B cell (primary cell): Measurements from ENCODE around the gene COMMD1. TPM values are rescaled to one million over a fixed set of nuclear protein-coding genes. Genes with fewer than 3 reads are reported as not detected.

ENCODE experiments used
- ATAC-seq: fragments of 200-7000 bp; cut with Tn5 transposase; one replicate; pipeline ENCODE4 v1.10.0; 2021; ENCODE audit warnings: low read depth, mild to moderate bottlenecking, moderate number of reproducible peaks, moderate library complexity
- CTCF ChIA-PET: fragments of 350-600 bp; sonication (Branson Sonifier 250); formaldehyde crosslinking; loops from one replicate; lab custom pipeline; 2021; ENCODE audit warnings: antibody characterized with exemption, inconsistent platforms; lab: Charles Lee
- POLR2A ChIA-PET: fragments of 350-600 bp; sonication (Branson Sonifier 250); formaldehyde crosslinking; loops from one replicate; lab custom pipeline; 2021; ENCODE audit warnings: antibody characterized with exemption; lab: Charles Lee
- DNase-seq: peaks from one replicate; pipeline ENCODE4 v3.0.0; 2013
- H2AFZ ChIP-seq: 2 replicates; pipeline ENCODE4 v1.6.1; 2012; ENCODE audit warnings: mild to moderate bottlenecking, low read depth, low read length; ENCODE audit not compliant: insufficient read depth, poor library complexity, severe bottlenecking
- H3K27ac ChIP-seq, 2 donors: 1 replicate in 1 of 2; 2 replicates in 1 of 2; pipeline ENCODE4 v1.5.1; 2012 to 2013; ENCODE audit warnings: low read length in 2 of 2, mild to moderate bottlenecking in 2 of 2, moderate library complexity in 1 of 2
- H3K27me3 ChIP-seq, 4 experiments: fragments of 200-600 bp in 1 of 4; sonication (generic) in 1 of 4; replicated peaks in 1 of 4; 1 replicate in 2 of 4; 2 replicates in 2 of 4; pipeline versions ENCODE4 v1.6.1 to v1.7.0; 2013 to 2016; ENCODE audit warnings: low read length in 3 of 4, mild to moderate bottlenecking in 2 of 4, mixed read lengths in 1 of 4, moderate library complexity in 1 of 4; ENCODE audit not compliant: insufficient read depth in 4 of 4, control insufficient read depth in 3 of 4; ENCODE audit errors: control extremely low read depth in 1 of 4
- H3K36me3 ChIP-seq, 2 experiments: replicated peaks in 1 of 2; 1 replicate in 1 of 2; 2 replicates in 1 of 2; pipeline versions ENCODE4 v1.6.1 to v1.7.1; 2013; ENCODE audit warnings: low read length in 1 of 2; ENCODE audit not compliant: insufficient read depth in 2 of 2, control insufficient read depth in 1 of 2; ENCODE audit errors: control extremely low read depth in 1 of 2, extremely low read depth in 1 of 2
- H3K4me1 ChIP-seq, 2 donors: fragments of 200-600 bp in 1 of 2; sonication (generic) in 1 of 2; 1 replicate in 1 of 2; 2 replicates in 1 of 2; pipeline versions ENCODE4 v1.5.1 to v1.6.1; 2013 to 2017; ENCODE audit warnings: low read length in 2 of 2; ENCODE audit not compliant: control insufficient read depth in 2 of 2, insufficient read depth in 2 of 2
- H3K4me2 ChIP-seq: replicated peaks from 2 replicates; pipeline ENCODE3; 2012; ENCODE audit warnings: mild to moderate bottlenecking, low read depth, low read length; ENCODE audit not compliant: poor library complexity, severe bottlenecking
- H3K4me3 ChIP-seq, 5 experiments: fragments of 200-600 bp in 1 of 5; sonication (generic) in 1 of 5; 1 replicate in 3 of 5; 2 replicates in 2 of 5; pipeline versions ENCODE4 v1.5.1 to v1.7.0; 2011 to 2016; ENCODE audit warnings: low read length in 4 of 5, mild to moderate bottlenecking in 4 of 5, low read depth in 2 of 5, control low read depth in 1 of 5, moderate library complexity in 1 of 5; ENCODE audit not compliant: insufficient read depth in 1 of 5; ENCODE audit errors: control extremely low read depth in 1 of 5, extremely low read depth in 1 of 5
- H3K79me2 ChIP-seq: fragments of 200-600 bp; sonication (generic); one replicate; pipeline ENCODE4 v1.6.0; 2016; ENCODE audit warnings: low read length; ENCODE audit not compliant: control insufficient read depth, insufficient read depth
- H3K9ac ChIP-seq: fragments of 200-600 bp; sonication (generic); 2 replicates; pipeline ENCODE4 v1.6.1; 2017; ENCODE audit warnings: mild to moderate bottlenecking, low read length, moderate library complexity
- H3K9me3 ChIP-seq, 3 donors: one replicate each; pipeline versions ENCODE4 v1.6.1 to v1.7.1; 2013; ENCODE audit warnings: low read length in 2 of 3; ENCODE audit not compliant: control insufficient read depth in 2 of 3, insufficient read depth in 1 of 3; ENCODE audit errors: control extremely low read depth in 1 of 3
- H4K20me1 ChIP-seq: 2 replicates; pipeline ENCODE4 v1.6.0; 2012; ENCODE audit warnings: mild to moderate bottlenecking, low read length; ENCODE audit not compliant: insufficient read depth, control insufficient read depth, poor library complexity, severe bottlenecking
- H3K27ac Mint-ChIP-seq: one replicate; pipeline ENCODE4 v1.8.0; 2021; ENCODE audit warnings: mixed read lengths
- H3K27me3 Mint-ChIP-seq: one replicate; pipeline ENCODE4 v1.8.0; 2021; ENCODE audit warnings: mixed read lengths
- H3K4me1 Mint-ChIP-seq: one replicate; pipeline ENCODE4 v1.8.0; 2021; ENCODE audit warnings: mixed read lengths
- H3K4me3 Mint-ChIP-seq: one replicate; pipeline ENCODE4 v1.8.0; 2021; ENCODE audit warnings: mixed read lengths
- H3K9me3 Mint-ChIP-seq: one replicate; pipeline ENCODE4 v1.8.0; 2022; ENCODE audit warnings: mixed read lengths; ENCODE audit not compliant: insufficient read depth
- EZH2 ChIP-seq: IDR thresholded peaks from 2 replicates; pipeline ENCODE4 v1.6.1; 2012; ENCODE audit warnings: borderline replicate concordance, low read depth, mild to moderate bottlenecking, moderate library complexity, low read length; ENCODE audit not compliant: insufficient read depth, poor library complexity, severe bottlenecking
- WGBS: methylation state at CpG from one replicate; pipeline ENCODE4 v1.1.5; 2013; ENCODE audit warnings: missing lambda C conversion rate; ENCODE audit not compliant: insufficient coverage; 5-methylcytosine and 5-hydroxymethylcytosine counted together
- intact Hi-C: fragments of 100-400 bp; cut with micrococcal nuclease; formaldehyde crosslinking; loops from one replicate; pipeline ENCODE4 v1.10.0; 2022
- polyA plus RNA-seq: library from polyadenylated mRNA; depleted of rRNA; stranded (reverse); fragments of >200 nt; gene quantifications from 2 replicates; pipeline ENCODE4 v1.2.3, GENCODE V29; 2012
- total RNA-seq, 2 donors: library from RNA; stranded (reverse); fragments of 120-200 nt in 1 of 2; gene quantifications; 1 replicate in 1 of 2; 2 replicates in 1 of 2; pipeline versions ENCODE4 v1.2.3 to v1.2.4, GENCODE V29; 2013 to 2022
- TF ChIP-seq, protein P1 (sequence below): fragments of 200-600 bp; IDR thresholded peaks from one replicate; pipeline ENCODE4 v1.8.0; 2022; ENCODE audit warnings: antibody characterized with exemption, mild to moderate bottlenecking

COMMD1 gene
- total and polyA plus RNA-seq, 2 donors (not counting 1 experiment from before 2014, with no cell fraction given) = 20.6 to 25.1 TPM

- Histone ChIP-seq H3K27ac (no peak overlapping the region), H4K20me1 (no peaks in the 10 kb centered on the region), H3K9ac (no peak overlapping the region), H3K9me3 (no peaks in the 10 kb centered on the region), H3K36me3 (no peaks in the 10 kb centered on the region), H2AFZ (no peak overlapping the region), H3K4me3 (no peak overlapping the region), H3K27me3 (no peaks in the 10 kb centered on the region), H3K79me2 (no peaks in the 10 kb centered on the region), H3K4me1 (peaks cover 25 to 29% of the 10 kb centered on the region in 2 donors), H3K4me2 (no peak overlapping the region)
- H3K4me3 Mint-ChIP-seq = no peak overlapping the region
- intact Hi-C loops = no loop called here
- no peaks in the 10 kb centered on the region for H3K9me3 Mint-ChIP-seq
- DNase-seq (no peak), ATAC-seq (no peak)
- ChIA-PET POLR2A (interaction anchor here (0.6 kb wide), 1 partner anchor 24 kb away, joined by 7 read pairs; no protein-coding TSS in a partner anchor), CTCF (interaction anchor here (0.6 kb wide), 1 partner anchor 1055 kb away, joined by 4 read pairs; no protein-coding TSS in a partner anchor)
- no peak for TF ChIP-seq EZH2
- TF ChIP-seq, protein P1, sequence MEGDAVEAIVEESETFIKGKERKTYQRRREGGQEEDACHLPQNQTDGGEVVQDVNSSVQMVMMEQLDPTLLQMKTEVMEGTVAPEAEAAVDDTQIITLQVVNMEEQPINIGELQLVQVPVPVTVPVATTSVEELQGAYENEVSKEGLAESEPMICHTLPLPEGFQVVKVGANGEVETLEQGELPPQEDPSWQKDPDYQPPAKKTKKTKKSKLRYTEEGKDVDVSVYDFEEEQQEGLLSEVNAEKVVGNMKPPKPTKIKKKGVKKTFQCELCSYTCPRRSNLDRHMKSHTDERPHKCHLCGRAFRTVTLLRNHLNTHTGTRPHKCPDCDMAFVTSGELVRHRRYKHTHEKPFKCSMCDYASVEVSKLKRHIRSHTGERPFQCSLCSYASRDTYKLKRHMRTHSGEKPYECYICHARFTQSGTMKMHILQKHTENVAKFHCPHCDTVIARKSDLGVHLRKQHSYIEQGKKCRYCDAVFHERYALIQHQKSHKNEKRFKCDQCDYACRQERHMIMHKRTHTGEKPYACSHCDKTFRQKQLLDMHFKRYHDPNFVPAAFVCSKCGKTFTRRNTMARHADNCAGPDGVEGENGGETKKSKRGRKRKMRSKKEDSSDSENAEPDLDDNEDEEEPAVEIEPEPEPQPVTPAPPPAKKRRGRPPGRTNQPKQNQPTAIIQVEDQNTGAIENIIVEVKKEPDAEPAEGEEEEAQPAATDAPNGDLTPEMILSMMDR = no peak
- H3K27me3 Mint-ChIP-seq = no peaks in the 10 kb centered on the region
- 100% methylated on average over 1 of the region's 2 CpGs for WGBS
- peaks cover 32% of the 10 kb centered on the region for H3K4me1 Mint-ChIP-seq
- no peak overlapping the region for H3K27ac Mint-ChIP-seq
Measured at GRCh38 chr2:62101886-62102285, 196.4 kb downstream of the COMMD1 start.

DNA sequence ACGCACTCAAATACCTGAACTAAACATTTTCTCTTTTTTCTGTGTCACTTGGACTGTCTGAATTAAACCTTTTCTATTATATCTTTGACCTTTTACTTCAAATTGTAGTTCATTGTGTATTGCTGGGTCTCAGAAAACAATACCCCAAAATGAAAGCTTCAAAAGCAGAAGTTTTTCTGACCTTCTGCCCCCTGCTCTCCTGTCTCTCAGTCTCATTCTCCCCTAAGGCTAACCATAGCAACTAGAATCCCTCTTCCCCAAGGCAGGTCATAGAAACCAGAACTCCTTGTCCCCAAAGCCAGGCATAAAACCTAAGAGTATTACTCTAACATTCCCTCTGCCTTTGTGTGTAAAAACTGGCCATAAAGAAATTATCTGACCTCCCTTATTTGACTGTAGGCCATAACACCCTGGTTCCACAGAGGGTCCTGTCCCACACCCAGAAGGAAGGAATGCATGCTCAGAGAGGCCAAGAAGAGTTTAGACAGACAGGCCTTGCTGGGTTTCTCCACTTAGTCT is 197.0 kb downstream of the COMMD1 start:
- no peak overlapping the region for H3K27ac ChIP-seq
- H4K20me1 ChIP-seq = no peaks in the 10 kb centered on the region
- no peaks in the 10 kb centered on the region for H3K36me3 ChIP-seq
- H3K27me3 Mint-ChIP-seq = no peaks in the 10 kb centered on the region
- no peak for DNase-seq
- TF ChIP-seq, protein P1 = no peak
- TF ChIP-seq EZH2 = no peak
- ATAC-seq = no peak
- intact Hi-C loops = no loop called here
- CTCF ChIA-PET = no interaction called here
- H3K4me1 Mint-ChIP-seq = peaks cover 27% of the 10 kb centered on the region
- H2AFZ ChIP-seq = no peak overlapping the region
- no peak overlapping the region for H3K4me3 Mint-ChIP-seq
- no peak overlapping the region for H3K27ac Mint-ChIP-seq
- H3K4me3 ChIP-seq = no peak overlapping the region
- H3K27me3 ChIP-seq = no peaks in the 10 kb centered on the region
- H3K4me2 ChIP-seq = no peak overlapping the region
- WGBS = no CpG with 5 or more reads among the region's 1 CpG
- no peaks in the 10 kb centered on the region for H3K9me3 Mint-ChIP-seq
- H3K79me2 ChIP-seq = no peaks in the 10 kb centered on the region
- H3K4me1 ChIP-seq = peaks cover 23 to 25% of the 10 kb centered on the region in 2 donors
- POLR2A ChIA-PET = interaction anchor here (0.6 kb wide), 1 partner anchor 24 kb away, joined by 7 read pairs; no protein-coding TSS in a partner anchor
- no peak overlapping the region for H3K9ac ChIP-seq
- no peaks in the 10 kb centered on the region for H3K9me3 ChIP-seq
